ENCODE measurements around the gene SEC63.
"Not testable (repeated sequence)": the region's sequence is repeated elsewhere in the genome, so short reads cannot be mapped to it uniquely, and the experiment has no call there.

Gene SEC63

GRCh38 chr6:107959392-107959791 lies 1.4 kb upstream of the SEC63 start:
- no peak for DNase-seq (ENCODE audit: insufficient read length, low spot score)
- no peak for TF ChIP-seq POLR2A (IDR thresholded peaks at IDR 0.05; ENCODE audit: low read depth, low read length)
- no peak for FAIRE-seq

GRCh38 chr6:107958689-107959362 lies 818 bp upstream of the SEC63 start:
- not testable (repeated sequence) for FAIRE-seq; DNase-seq (ENCODE audit: insufficient read length, low spot score)

GRCh38 chr6:107957308-107957908 lies 600 bp downstream of the SEC63 start:
- TF ChIP-seq POLR2A (IDR thresholded peaks at IDR 0.05; ENCODE audit: low read depth, low read length), result no peak
- FAIRE-seq (no peak), DNase-seq (ENCODE audit: insufficient read length, low spot score) (no peak)

- DNase-seq (ENCODE audit: insufficient read length, low spot score) (no peak), FAIRE-seq (no peak)
- TF ChIP-seq POLR2A (IDR thresholded peaks at IDR 0.05; ENCODE audit: low read depth, low read length), result no peak
These were observed 1.3 kb downstream of the SEC63 start for GRCh38 chr6:107956586-107957307.

GRCh38 chr6:107956181-107956580 lies 1.8 kb downstream of the SEC63 start:
- TF ChIP-seq POLR2A (IDR thresholded peaks at IDR 0.05; ENCODE audit: low read depth, low read length), result no peak
- DNase-seq (ENCODE audit: insufficient read length, low spot score) (no peak), FAIRE-seq (no peak)

GRCh38 chr6:107953858-107954414 lies 4.1 kb downstream of the SEC63 start:
- DNase-seq (ENCODE audit: insufficient read length, low spot score); FAIRE-seq: not testable (repeated sequence)

- FAIRE-seq, result no peak
- no peak for TF ChIP-seq POLR2A (IDR thresholded peaks at IDR 0.05; ENCODE audit: low read depth, low read length)
- DNase-seq (ENCODE audit: insufficient read length, low spot score), result no peak
These were observed 14.2 kb downstream of the SEC63 start for GRCh38 chr6:107943626-107944439.

- no peak for DNase-seq (ENCODE audit: insufficient read length, low spot score)
- TF ChIP-seq POLR2A (IDR thresholded peaks at IDR 0.05; ENCODE audit: low read depth, low read length), result no peak
- FAIRE-seq, result no peak
These were observed 15.9 kb downstream of the SEC63 start for GRCh38 chr6:107942142-107942541.

- TF ChIP-seq POLR2A (IDR thresholded peaks at IDR 0.05; ENCODE audit: low read depth, low read length), result no peak
- DNase-seq (ENCODE audit: insufficient read length, low spot score) (no peak), FAIRE-seq (no peak)
These were observed 16.4 kb downstream of the SEC63 start for GRCh38 chr6:107941627-107942026.

GRCh38 chr6:107941199-107941598 lies 16.8 kb downstream of the SEC63 start:
- DNase-seq (ENCODE audit: insufficient read length, low spot score), result no peak
- TF ChIP-seq POLR2A (IDR thresholded peaks at IDR 0.05; ENCODE audit: low read depth, low read length), result no peak
- FAIRE-seq, result no peak

- DNase-seq (ENCODE audit: insufficient read length, low spot score); FAIRE-seq: not testable (repeated sequence)
These were observed 21.1 kb downstream of the SEC63 start for GRCh38 chr6:107936910-107937292.

- no peak for DNase-seq (ENCODE audit: insufficient read length, low spot score)
- TF ChIP-seq POLR2A (IDR thresholded peaks at IDR 0.05; ENCODE audit: low read depth, low read length), result no peak
- FAIRE-seq, result no peak
These were observed 21.7 kb downstream of the SEC63 start for GRCh38 chr6:107936162-107936909.

- not testable (repeated sequence) for DNase-seq (ENCODE audit: insufficient read length, low spot score); FAIRE-seq
These were observed 23.8 kb downstream of the SEC63 start for GRCh38 chr6:107934229-107934628.
